ENCODE measurements around the gene FES.

The FES gene

DNA sequence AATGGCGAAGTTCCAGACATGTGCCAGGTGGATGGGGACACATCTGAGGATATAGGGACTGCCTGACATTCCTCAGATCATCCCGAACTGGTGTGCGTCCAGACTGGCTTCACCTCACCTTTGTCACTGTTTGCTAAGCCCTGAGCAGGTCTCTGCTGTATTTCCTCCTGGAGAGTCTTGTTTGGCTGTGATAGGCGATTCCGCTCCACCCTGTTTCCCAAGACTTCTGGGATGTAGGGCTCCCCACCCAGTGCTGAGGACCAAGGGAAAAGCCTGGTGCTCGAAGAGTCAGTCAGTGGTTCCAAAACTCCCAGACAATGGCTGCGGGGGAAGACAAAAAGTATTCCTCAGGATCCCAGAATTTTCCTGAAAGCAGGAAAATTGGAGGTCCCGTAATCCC is 27.0 kb upstream of the FES start:
- TF ChIP-seq, protein P1, sequence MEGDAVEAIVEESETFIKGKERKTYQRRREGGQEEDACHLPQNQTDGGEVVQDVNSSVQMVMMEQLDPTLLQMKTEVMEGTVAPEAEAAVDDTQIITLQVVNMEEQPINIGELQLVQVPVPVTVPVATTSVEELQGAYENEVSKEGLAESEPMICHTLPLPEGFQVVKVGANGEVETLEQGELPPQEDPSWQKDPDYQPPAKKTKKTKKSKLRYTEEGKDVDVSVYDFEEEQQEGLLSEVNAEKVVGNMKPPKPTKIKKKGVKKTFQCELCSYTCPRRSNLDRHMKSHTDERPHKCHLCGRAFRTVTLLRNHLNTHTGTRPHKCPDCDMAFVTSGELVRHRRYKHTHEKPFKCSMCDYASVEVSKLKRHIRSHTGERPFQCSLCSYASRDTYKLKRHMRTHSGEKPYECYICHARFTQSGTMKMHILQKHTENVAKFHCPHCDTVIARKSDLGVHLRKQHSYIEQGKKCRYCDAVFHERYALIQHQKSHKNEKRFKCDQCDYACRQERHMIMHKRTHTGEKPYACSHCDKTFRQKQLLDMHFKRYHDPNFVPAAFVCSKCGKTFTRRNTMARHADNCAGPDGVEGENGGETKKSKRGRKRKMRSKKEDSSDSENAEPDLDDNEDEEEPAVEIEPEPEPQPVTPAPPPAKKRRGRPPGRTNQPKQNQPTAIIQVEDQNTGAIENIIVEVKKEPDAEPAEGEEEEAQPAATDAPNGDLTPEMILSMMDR (IDR thresholded peaks at IDR 0.05; ENCODE audit: extremely low read depth, missing control alignments): no peak
- no peak for DNase-seq (ENCODE audit: low spot score)

DNA sequence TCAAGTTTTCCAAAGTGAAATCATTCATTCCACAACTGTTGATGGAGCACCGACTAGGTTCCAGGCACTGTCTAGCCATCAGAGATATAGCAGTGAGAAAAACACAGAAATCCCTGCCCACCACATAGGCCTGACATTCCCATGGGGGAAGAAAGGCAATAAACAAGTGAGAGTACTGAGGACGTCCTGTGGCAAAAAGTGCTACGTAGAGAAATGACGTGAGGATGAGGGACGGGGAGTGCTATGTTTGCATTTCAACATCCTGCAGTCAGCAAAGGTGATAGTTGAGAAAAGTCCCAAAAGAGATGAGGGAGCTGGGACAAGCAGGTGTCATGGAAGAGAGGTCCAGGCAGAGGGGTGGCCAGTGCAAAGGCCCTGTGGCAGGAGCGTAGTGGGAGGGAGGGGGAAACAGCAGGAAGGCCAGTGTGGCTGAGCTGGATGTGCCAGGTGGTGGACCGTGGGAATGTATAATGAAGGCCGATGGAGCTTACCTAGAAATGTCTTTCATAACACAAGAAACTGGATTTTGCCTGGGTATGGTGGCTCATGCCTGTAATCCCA is 26.3 kb upstream of the FES start:
- TF ChIP-seq, protein P1 (IDR thresholded peaks at IDR 0.05; ENCODE audit: extremely low read depth, missing control alignments): no peak
- no peak for DNase-seq (ENCODE audit: low spot score)

DNA sequence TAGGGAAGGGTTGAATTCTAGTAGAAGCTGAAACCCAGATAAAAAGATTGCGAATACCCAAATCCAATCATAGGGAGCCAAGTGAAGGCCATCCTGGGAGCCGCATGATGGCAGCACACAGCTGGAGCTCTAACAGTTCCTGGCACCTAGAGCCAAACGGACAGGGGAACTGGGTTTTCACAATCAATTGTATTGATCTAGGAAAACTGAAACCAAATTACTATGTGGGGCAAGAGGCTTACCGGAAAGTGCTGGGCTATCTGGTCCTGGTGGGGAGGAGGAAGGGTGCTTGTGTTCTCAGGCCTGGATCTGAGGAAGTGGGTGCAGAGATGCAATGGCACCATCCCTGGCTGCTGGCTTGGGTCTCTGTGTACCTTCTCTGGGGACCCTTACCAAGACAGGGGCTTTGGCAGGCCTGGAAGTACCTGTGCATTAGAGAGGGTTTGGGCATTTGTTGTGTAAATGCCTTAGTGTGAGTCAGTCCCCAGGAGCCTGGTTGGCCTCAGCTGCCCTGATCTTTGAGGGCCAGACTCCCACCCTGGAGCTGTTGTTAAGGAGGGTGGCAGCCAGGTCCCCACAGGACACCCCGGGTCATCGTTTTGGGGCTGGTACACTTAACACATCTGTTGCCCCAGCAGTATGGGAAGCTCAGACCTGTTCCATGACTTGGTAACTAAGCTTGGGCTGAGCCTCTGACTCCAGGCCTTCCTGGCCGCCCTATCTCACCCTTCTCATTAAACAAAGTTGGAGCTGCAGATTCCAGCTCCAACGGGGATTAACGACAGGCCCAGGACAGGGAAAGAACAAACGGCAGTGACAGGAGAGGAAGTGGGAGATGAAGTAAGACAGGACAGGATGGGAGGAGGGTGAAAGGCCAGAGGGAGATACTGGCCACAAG is 24.8 kb upstream of the FES start:
- TF ChIP-seq, protein P1 (IDR thresholded peaks at IDR 0.05; ENCODE audit: extremely low read depth, missing control alignments): no peak
- DNase-seq (ENCODE audit: low spot score): no peak

DNA sequence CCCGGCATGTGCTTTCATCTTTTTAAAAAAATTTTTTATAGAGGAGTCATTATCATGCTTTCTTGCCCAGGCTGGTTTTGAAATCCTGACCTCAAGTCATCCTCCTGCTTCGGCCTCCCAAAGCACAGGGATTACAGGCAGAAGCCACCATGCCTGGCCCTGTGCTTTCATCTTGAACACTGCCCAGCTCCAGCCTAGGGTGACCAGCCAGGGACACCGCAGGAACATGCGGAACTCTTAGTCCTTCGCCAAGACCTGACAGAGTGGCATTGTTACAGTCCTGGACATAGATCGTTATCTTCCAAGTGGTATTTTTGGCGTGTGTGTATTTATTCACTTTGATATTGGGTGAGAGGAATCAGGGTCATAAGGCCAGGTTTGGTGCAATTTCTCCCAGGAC is 23.9 kb upstream of the FES start:
- DNase-seq (ENCODE audit: low spot score): no peak
- TF ChIP-seq, protein P1 (IDR thresholded peaks at IDR 0.05; ENCODE audit: extremely low read depth, missing control alignments): no peak

DNA sequence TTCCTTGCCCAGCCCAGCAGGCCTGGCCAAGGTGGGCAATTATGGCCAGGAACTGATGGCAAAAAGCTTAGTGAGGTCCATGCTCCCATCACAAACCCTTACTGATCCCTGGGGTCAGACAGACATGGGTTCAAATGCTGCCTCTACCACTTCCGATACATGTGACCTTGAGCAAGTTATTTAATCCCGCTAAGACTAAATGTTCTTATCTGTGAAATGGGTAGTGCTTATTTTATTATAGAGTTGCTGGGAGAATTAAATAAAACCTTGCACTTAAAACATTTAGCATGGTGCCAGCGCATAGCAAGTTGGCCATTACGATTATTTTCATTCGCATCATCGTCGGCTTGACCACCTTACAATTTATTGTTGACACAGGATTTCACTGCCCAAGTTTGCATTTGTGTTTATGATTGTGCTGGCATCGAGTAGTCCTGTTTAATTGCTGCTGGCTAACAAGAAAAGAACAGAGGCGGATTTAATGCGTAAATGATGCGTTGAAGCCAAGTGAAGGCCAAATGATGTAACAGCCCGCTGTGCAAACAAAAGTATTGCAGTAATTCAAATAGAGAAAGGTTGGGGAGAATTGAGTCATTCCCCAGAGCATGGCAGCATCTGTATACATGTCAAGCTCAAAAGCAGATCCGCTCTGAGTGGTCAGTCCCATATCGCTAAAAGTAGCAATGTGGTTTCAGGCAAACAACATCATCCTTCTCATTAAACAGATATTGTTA is 23.2 kb upstream of the FES start:
- TF ChIP-seq, protein P1 (IDR thresholded peaks at IDR 0.05; ENCODE audit: extremely low read depth, missing control alignments): no peak
- no peak for DNase-seq (ENCODE audit: low spot score)

DNA sequence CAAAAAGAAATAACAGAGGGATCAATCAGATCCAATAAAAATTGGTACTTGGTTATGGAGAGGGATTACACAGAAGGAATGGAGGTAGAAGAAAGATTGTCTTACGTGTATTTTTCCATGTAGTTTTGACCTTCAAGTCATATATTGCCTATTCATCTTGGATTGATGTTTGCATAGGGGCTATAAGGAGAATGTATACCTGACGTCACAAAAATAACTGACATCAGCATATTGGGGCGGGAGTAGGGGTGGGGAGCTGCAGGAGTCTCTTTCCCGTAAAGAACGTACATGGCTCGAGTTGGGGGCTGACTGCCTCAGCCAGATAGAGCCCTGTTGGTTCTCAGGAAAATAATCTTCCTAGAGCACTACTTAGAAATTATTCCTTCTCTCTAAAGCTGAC is 21.8 kb upstream of the FES start:
- DNase-seq (ENCODE audit: low spot score): no peak
- TF ChIP-seq, protein P1 (IDR thresholded peaks at IDR 0.05; ENCODE audit: extremely low read depth, missing control alignments): no peak
